ENCODE results near the gene ROPN1B. TPM values are rescaled to one million over a fixed set of nuclear protein-coding genes. Genes with fewer than 3 reads are reported as not detected.

The ROPN1B gene
- total and polyA plus RNA-seq, 2 experiments from 2014 or later = not detected

DNA sequence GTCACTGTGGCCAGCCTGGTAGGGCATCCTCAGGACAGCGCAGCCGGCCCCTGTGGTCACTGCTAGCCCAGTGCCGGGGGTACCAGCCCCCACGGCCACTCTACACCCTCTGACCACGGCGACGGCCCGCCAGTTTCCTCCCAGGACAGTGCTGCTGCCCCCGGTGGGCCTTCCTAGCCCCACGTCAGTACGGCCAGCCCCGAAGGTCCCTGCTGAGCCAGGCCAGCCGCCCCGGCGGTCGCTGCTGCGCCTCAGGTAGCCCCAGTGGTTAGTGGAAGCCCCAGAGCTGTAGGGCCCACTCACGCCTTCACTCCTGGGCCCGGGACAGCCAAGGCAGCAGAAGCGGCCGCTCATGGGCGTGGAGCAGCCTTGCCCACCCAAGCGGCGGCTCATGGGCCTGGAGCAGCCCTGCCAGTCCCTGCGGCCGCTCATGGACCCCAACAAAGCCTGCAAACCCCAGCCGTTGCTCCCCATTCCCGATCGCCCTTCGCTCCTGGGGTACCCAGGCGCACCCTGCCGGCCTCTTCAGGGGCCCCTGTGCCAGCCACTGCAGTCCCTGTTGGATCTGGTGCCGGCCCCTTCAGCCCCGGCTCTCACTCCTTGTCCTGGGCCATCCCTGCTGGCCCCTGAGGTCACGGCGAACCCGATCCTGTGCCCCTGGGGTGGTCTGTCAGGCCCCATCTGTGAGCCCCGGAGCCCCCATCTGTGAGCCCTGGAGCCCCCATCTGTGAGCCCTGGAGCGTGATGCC is 9.5 kb upstream of the ROPN1B start:
- Mint-ChIP-seq H3K27me3 (ENCODE audit: insufficient read depth, low read depth, poor library complexity) (peaks cover 9% of the 10 kb centered on the region), H3K4me3 (no peak overlapping the region), H3K4me1 (no peaks in the 10 kb centered on the region; the same call in 2 of the 3 replicates), H3K27ac (no peak overlapping the region), H3K36me3 (ENCODE audit: low read depth) (no peaks in the 10 kb centered on the region), H3K9me3 (peaks cover 5% of the 10 kb centered on the region; the same call in 2 of the 3 replicates)
- H3K79me2 ChIP-seq (replicated peaks; ENCODE audit: insufficient read depth) = no peaks in the 10 kb centered on the region
- TF ChIP-seq, protein P1, sequence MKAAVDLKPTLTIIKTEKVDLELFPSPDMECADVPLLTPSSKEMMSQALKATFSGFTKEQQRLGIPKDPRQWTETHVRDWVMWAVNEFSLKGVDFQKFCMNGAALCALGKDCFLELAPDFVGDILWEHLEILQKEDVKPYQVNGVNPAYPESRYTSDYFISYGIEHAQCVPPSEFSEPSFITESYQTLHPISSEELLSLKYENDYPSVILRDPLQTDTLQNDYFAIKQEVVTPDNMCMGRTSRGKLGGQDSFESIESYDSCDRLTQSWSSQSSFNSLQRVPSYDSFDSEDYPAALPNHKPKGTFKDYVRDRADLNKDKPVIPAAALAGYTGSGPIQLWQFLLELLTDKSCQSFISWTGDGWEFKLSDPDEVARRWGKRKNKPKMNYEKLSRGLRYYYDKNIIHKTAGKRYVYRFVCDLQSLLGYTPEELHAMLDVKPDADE (IDR thresholded peaks at IDR 0.05) = no peak
- TF ChIP-seq JUNB (IDR thresholded peaks at IDR 0.05; ENCODE audit: unreplicated experiment) (no peak), REST (IDR thresholded peaks at IDR 0.05; ENCODE audit: unreplicated experiment) (no peak), EZH2phosphoT487 (IDR thresholded peaks at IDR 0.05; ENCODE audit: unreplicated experiment) (no peak), POLR2AphosphoS5 (IDR thresholded peaks at IDR 0.05; ENCODE audit: low read depth) (no peak), EZH2 (IDR thresholded peaks at IDR 0.05; ENCODE audit: low read depth, unreplicated experiment) (no peak), CREB1 (CRISPR knock-in tag; IDR thresholded peaks at IDR 0.05; ENCODE audit: low read depth) (no peak), ZNF114 (CRISPR knock-in tag; IDR thresholded peaks at IDR 0.05) (no peak)
- TF ChIP-seq, protein P2, sequence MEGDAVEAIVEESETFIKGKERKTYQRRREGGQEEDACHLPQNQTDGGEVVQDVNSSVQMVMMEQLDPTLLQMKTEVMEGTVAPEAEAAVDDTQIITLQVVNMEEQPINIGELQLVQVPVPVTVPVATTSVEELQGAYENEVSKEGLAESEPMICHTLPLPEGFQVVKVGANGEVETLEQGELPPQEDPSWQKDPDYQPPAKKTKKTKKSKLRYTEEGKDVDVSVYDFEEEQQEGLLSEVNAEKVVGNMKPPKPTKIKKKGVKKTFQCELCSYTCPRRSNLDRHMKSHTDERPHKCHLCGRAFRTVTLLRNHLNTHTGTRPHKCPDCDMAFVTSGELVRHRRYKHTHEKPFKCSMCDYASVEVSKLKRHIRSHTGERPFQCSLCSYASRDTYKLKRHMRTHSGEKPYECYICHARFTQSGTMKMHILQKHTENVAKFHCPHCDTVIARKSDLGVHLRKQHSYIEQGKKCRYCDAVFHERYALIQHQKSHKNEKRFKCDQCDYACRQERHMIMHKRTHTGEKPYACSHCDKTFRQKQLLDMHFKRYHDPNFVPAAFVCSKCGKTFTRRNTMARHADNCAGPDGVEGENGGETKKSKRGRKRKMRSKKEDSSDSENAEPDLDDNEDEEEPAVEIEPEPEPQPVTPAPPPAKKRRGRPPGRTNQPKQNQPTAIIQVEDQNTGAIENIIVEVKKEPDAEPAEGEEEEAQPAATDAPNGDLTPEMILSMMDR (conservative IDR thresholded peaks at IDR 0.05; ENCODE audit: low read depth in 2 of 2) = no peak
- no peak overlapping the region for H3K27ac ChIP-seq (ENCODE audit: low read depth)
- H3F3A ChIP-seq (replicated peaks; ENCODE audit: low read depth) = no peaks in the 10 kb centered on the region
- no peaks in the 10 kb centered on the region for H3K36me3 ChIP-seq (ENCODE audit: insufficient read depth)
- no peak overlapping the region for H3K4me3 ChIP-seq
- peak; percentile 40 for DNase-seq (ENCODE audit: low spot score)
- no peaks in the 10 kb centered on the region for H3K4me1 ChIP-seq (ENCODE audit: insufficient read depth)
- H3K9me2 ChIP-seq (ENCODE audit: insufficient read depth) = no peaks in the 10 kb centered on the region
- no peaks in the 10 kb centered on the region; the same call in 1 of the 2 replicates for H4K20me1 ChIP-seq (replicated peaks; ENCODE audit: insufficient read depth)
- H3K4me2 ChIP-seq = no peak overlapping the region
- H2AFZ ChIP-seq = no peak overlapping the region
- H3K27me3 ChIP-seq (ENCODE audit: insufficient read depth) = peaks cover 10% of the 10 kb centered on the region
- ATAC-seq = peak; percentile 57

All from GM23338 (cell line).